K562 (cell line): ENCODE results near the gene MTSS2. TPM values are rescaled to one million over a fixed set of nuclear protein-coding genes. Genes with fewer than 3 reads are reported as not detected.

Experiments used
- ATAC-seq: fragments of 200-7000 bp; cut with Tn5 transposase; 3 replicates; pipeline ENCODE4 v1.9.1; 2020; ENCODE audit warnings: moderate library complexity
- BruUV-seq: library from RNA; stranded (reverse); fragments of 400-500 nt; replicated peaks from 2 replicates; lab custom pipeline; 2021; lab: Mats Ljungman, UMichigan
- CTCF ChIA-PET: fragments of 300-600 bp; formaldehyde crosslinking; extraction: SDS; loops from one replicate; lab custom pipeline; 2021; ENCODE audit warnings: low intra/inter-chr PET ratio; lab: Yijun Ruan, JAX
- POLR2A ChIA-PET: fragments of 300-600, 350-650 bp; sonication (Branson Sonifier 250); formaldehyde crosslinking; extraction: SDS; loops from one replicate; lab custom pipeline; 2021; ENCODE audit warnings: antibody characterized with exemption, inconsistent platforms; lab: Yijun Ruan, JAX
- DNase-seq, 4 experiments: peaks; one replicate each; pipeline versions ENCODE4 v3.0.0 to v3.0.0-alpha.2; 2011 to 2018; ENCODE audit warnings: low spot score in 3 of 4, mixed read lengths in 3 of 4; ENCODE audit errors: extremely low read depth in 1 of 4
- FAIRE-seq: peaks from 2 replicates; lab custom pipeline; 2011; peaks lifted over from hg19 to GRCh38; lab: Jason Lieb, UNC
- H2AFZ ChIP-seq: 2 replicates; pipeline ENCODE4 v1.6.0; 2011; ENCODE audit warnings: low read depth, low read length, control low read depth, inconsistent platforms
- H3K27ac ChIP-seq: fragments of 200-600 bp; 3 replicates; pipeline ENCODE4 v1.8.0; 2011; ENCODE audit warnings: low read depth, mild to moderate bottlenecking, control low read depth, inconsistent platforms, low read length, moderate library complexity, mixed read lengths; ENCODE audit errors: extremely low read depth
- H3K27me3 ChIP-seq, 2 experiments: fragments of 300-600 bp in 1 of 2; 2 replicates in 1 of 2; 3 replicates in 1 of 2; pipeline versions ENCODE4 v1.6.0 to v1.8.0; 2011; ENCODE audit warnings: inconsistent platforms in 2 of 2, low read length in 2 of 2, mild to moderate bottlenecking in 1 of 2, mixed read lengths in 1 of 2, moderate library complexity in 1 of 2; ENCODE audit not compliant: control insufficient read depth in 2 of 2, insufficient read depth in 2 of 2
- H3K36me3 ChIP-seq: fragments of 300-600 bp; 3 replicates; pipeline ENCODE4 v1.8.0; 2011; ENCODE audit warnings: mild to moderate bottlenecking, low read length, inconsistent platforms; ENCODE audit not compliant: control insufficient read depth, insufficient read depth
- H3K4me1 ChIP-seq, 2 experiments: fragments of 200-600 bp in 1 of 2; replicated peaks in 1 of 2; 2 replicates in 1 of 2; 3 replicates in 1 of 2; pipeline versions ENCODE4 v1.5.1 to v1.8.0; 2011; ENCODE audit warnings: inconsistent platforms in 2 of 2, low read length in 2 of 2, mild to moderate bottlenecking in 1 of 2, mixed read lengths in 1 of 2, moderate library complexity in 1 of 2; ENCODE audit not compliant: control insufficient read depth in 2 of 2, insufficient read depth in 2 of 2
- H3K4me2 ChIP-seq: 2 replicates; pipeline ENCODE4 v1.6.1; 2011; ENCODE audit warnings: low read length, control low read depth, inconsistent platforms, mixed read lengths; ENCODE audit not compliant: insufficient read depth
- H3K4me3 ChIP-seq: fragments of 200-600 bp; sonication (generic), shearing (Covaris generic); 2 replicates; pipeline ENCODE4 v1.5.1; 2016; ENCODE audit warnings: control low read depth, inconsistent platforms
- H3K79me2 ChIP-seq: fragments of 200-600 bp; 3 replicates; pipeline ENCODE4 v1.8.0; 2011; ENCODE audit warnings: low read length, inconsistent platforms; ENCODE audit not compliant: control insufficient read depth, insufficient read depth
- H3K9ac ChIP-seq, 2 experiments: 2 replicates each; pipeline versions ENCODE4 v1.6.0 to v1.6.1; 2011; ENCODE audit warnings: low read depth in 2 of 2, low read length in 2 of 2, control low read depth in 1 of 2, inconsistent platforms in 1 of 2, mild to moderate bottlenecking in 1 of 2, mixed read lengths in 1 of 2; ENCODE audit not compliant: insufficient read depth in 1 of 2
- H3K9me1 ChIP-seq: one replicate; pipeline ENCODE4 v1.6.0; 2011; ENCODE audit warnings: inconsistent platforms, mild to moderate bottlenecking, low read length, moderate library complexity; ENCODE audit not compliant: control insufficient read depth, insufficient read depth
- H3K9me3 ChIP-seq: replicated peaks from 2 replicates; pipeline ENCODE4 v1.5.1; 2011; ENCODE audit warnings: low read depth, low read length, inconsistent platforms; ENCODE audit not compliant: control insufficient read depth, insufficient read depth
- H4K20me1 ChIP-seq: replicated peaks from 2 replicates; pipeline ENCODE4 v1.6.1; 2011; ENCODE audit warnings: low read length, inconsistent platforms, mixed read lengths; ENCODE audit not compliant: control insufficient read depth, insufficient read depth
- ESRRB ChIP-seq: fragments of 250-450 bp; sonication (Bioruptor Pico); IDR thresholded peaks from 2 replicates; pipeline ENCODE4 v1.5.0; 2020; ENCODE audit warnings: mild to moderate bottlenecking, moderate library complexity, borderline replicate concordance
- FOS ChIP-seq: IDR thresholded peaks from 3 replicates; pipeline ENCODE4 v1.6.1; 2011; ENCODE audit not compliant: insufficient read length; ENCODE audit errors: extremely low read depth
- NCOA2 ChIP-seq, 2 experiments: fragments of 450-650 bp; IDR thresholded peaks; 2 replicates each; pipeline ENCODE4 v1.6.1; 2018; ENCODE audit warnings: mild to moderate bottlenecking in 2 of 2, moderate library complexity in 1 of 2; ENCODE audit not compliant: partially characterized antibody in 2 of 2
- NR2C1 ChIP-seq, 2 experiments: fragments of 450-650 bp; IDR thresholded peaks; 2 replicates each; pipeline ENCODE4 v1.6.1; 2017; ENCODE audit warnings: mild to moderate bottlenecking in 2 of 2, antibody characterized with exemption in 1 of 2, inconsistent platforms in 1 of 2, missing compliant biosample characterization in 1 of 2, missing genetic modification characterization in 1 of 2
- SAFB2 ChIP-seq: fragments of 200-400 bp; formaldehyde crosslinking; IDR thresholded peaks from 2 replicates; pipeline ENCODE4 v1.6.1; 2018; ENCODE audit warnings: borderline replicate concordance, low read length, low read depth, moderate library complexity; ENCODE audit not compliant: severe bottlenecking
- SRF ChIP-seq, 2 experiments: fragments of 250-450, 450-650 bp in 1 of 2; sonication (Bioruptor Pico) in 1 of 2; sonication (generic) in 1 of 2; formaldehyde crosslinking; IDR thresholded peaks; 2 replicates each; pipeline versions ENCODE4 v1.5.0 to v1.5.1; 2020 to 2022; ENCODE audit warnings: mild to moderate bottlenecking in 1 of 2, missing genetic modification reagents in 1 of 2
- WGBS: fragments of 100-300 bp; shearing (Covaris generic); methylation state at CpG from one replicate; pipeline ENCODE4 v1.1.6; 2016; ENCODE audit warnings: low coverage, mixed read lengths; ENCODE audit not compliant: insufficient coverage; ENCODE audit errors: missing lambda C conversion rate; 5-methylcytosine and 5-hydroxymethylcytosine counted together
- in situ Hi-C: fragments of 300-500 bp; cut with MboI; formaldehyde crosslinking; loops from 4 replicates; pipeline ENCODE4 v1.15.0; 2018; ENCODE audit warnings: inconsistent platforms, mixed read lengths
- intact Hi-C: fragments of 100-400 bp; cut with micrococcal nuclease; formaldehyde crosslinking; loops from 2 replicates; pipeline ENCODE4 v1.14.2; 2022
- polyA plus RNA-seq, 8 experiments: library from polyadenylated mRNA; depleted of rRNA in 4 of 8; stranded (reverse) in 5 of 8; unstranded in 3 of 8; fragments of >200 nt; fragmentation: Nextera tagmentation in 2 of 8; fragmentation: Illumina TruSeq in 1 of 8; extraction: Ambion mirVana in 2 of 8; extraction: Trizol in 1 of 8; gene quantifications; 2 replicates each; pipeline versions ENCODE4 v1.2.1 to v1.2.3, GENCODE V29; 2011 to 2014; ENCODE audit warnings: inconsistent platforms in 1 of 8, missing spikeins in 1 of 8
- total RNA-seq, 7 experiments: library from RNA; depleted of rRNA in 6 of 7; stranded (reverse); fragments of >200 nt in 6 of 7; fragmentation: Illumina TruSeq in 2 of 7; extraction: Trizol in 2 of 7; gene quantifications; 2 replicates each; pipeline versions ENCODE4 v1.2.1 to v1.2.3, GENCODE V29; 2011 to 2021; ENCODE audit warnings: low replicate concordance in 1 of 7
- TF ChIP-seq, protein P1 (sequence below): fragments of 250-450 bp; sonication (Bioruptor Pico); IDR thresholded peaks from 2 replicates; pipeline ENCODE4 v1.8.0; 2021; ENCODE audit warnings: borderline replicate concordance, mild to moderate bottlenecking, moderate library complexity; ENCODE audit not compliant: poor library complexity, severe bottlenecking
- TF ChIP-seq, protein P2 (sequence below): fragments of 450-650 bp; IDR thresholded peaks from 2 replicates; pipeline ENCODE4 v1.6.1; 2016; ENCODE audit warnings: antibody characterized with exemption
- TF ChIP-seq, protein P3 (sequence below), 2 experiments: fragments of 200-800 bp in 1 of 2; sonication (Bioruptor generic) in 1 of 2; sonication (generic) in 1 of 2; formaldehyde crosslinking in 1 of 2; IDR thresholded peaks in 1 of 2; conservative IDR thresholded peaks in 1 of 2; 2 replicates each; pipeline versions ENCODE4 v1.5.0 to v1.6.1; 2016 to 2020; ENCODE audit warnings: missing compliant biosample characterization in 1 of 2, missing genetic modification characterization in 1 of 2, missing genetic modification reagents in 1 of 2

The MTSS2 gene
- total and polyA plus RNA-seq, 9 of the 15 experiments (the other 6 are each of a cell fraction or from before 2014, with no cell fraction given), result 0.11 to 60.3 (median 16.9) TPM

DNA sequence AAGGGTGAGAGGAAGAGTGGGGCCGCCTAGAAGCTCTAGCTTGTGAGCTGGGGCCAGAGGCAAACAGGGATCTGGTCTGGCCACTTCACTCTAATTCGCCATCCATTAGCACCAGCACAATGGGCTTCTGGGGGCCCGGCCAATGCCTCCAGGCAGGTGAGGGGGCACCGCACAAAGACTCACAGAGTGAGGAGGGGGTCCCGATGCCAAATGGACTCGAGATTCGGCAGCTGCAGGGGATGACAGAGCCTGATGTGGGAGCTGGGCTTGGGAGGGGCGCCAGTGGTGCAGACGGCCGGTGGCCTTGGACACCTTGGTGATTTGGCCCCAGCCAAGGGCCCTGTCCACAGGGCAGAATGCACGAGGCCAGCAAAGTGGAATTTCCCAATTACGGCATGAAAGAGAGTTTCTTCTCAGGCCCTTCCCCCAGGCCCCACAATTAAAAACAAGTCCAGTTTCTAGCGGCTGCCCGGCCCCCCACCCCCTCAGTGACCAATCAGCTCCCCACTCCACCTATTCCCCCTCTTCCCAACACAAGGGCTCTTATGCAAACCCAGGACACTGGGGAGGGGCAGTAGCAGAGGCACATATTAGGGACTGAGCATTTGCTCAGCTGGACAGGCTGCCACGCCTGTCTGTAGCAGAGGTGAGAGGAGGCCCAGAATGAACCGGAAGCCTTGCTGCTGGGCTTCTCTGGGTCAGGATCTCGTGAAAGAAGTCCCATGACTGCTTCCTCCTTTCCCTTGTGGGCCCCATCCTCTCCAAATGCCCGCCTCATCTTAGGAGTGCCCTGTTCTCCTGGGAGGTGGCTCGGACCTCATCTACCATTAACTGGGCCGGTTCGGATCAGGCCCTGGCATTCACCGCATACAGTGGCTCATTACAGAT, 39.4 kb upstream of the MTSS2 start (continued):
- TF ChIP-seq, protein P1, sequence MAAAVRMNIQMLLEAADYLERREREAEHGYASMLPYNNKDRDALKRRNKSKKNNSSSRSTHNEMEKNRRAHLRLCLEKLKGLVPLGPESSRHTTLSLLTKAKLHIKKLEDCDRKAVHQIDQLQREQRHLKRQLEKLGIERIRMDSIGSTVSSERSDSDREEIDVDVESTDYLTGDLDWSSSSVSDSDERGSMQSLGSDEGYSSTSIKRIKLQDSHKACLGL (CRISPR knock-in tag), result no peak

DNA sequence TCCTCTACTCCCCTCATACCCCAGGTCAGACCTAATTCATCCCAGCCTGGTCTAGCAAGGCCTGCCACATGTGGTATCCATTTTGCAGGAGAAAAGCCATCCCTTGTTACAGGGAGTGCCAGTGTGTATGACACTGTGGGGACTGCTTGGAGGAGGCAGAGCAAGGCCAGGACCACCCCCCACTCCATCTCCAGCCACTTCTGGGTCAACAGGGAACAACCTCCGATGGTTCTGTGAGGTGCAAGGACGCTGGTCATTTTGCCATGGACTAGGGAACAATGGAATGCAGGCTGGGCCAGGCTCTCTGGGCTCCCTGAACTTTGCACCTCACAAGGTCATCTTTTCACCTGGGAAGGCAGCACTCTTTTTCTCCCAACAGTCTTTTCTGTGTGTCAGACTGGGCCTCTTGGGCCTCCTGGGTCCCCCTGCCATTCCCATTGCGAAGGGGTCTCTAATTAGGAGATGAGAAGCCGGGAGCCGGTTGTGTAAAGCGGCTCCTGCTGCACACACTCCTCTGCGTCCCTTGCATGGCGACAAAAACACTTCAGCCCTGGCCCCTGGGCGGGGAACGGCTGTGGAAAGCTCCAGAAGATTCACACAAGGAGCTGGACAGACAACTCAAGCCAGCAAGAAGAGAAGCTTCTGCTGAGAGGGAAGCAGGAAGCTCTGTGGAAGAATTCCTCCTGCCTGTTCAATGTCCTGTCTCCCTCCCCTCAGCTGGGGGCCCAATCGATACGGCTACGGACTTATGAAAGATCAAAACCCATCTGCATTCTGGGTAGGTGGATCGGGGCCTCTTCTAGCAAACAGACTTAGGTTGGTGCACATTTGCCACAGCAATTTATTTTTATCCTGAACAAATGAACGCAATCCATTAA, 38.5 kb upstream of the MTSS2 start:
- H3K4me2 ChIP-seq, result no peak overlapping the region
- peaks cover 24% of the 10 kb centered on the region; the same call in 2 of the 3 replicates for H3K36me3 ChIP-seq
- H3K27ac ChIP-seq, result no peak overlapping the region
- no peak overlapping the region for H3K9ac ChIP-seq
- H3K9me1 ChIP-seq, result peaks cover 2% of the 10 kb centered on the region
- no peaks in the 10 kb centered on the region for H3K9me3 ChIP-seq
- ChIA-PET CTCF (no interaction called here), POLR2A (interaction anchor here (0.7 kb wide), 2 partner anchors 14 to 22 kb away, joined by 3 read pairs; no protein-coding TSS in a partner anchor)
- no peaks in the 10 kb centered on the region for H3K27me3 ChIP-seq
- H3K4me3 ChIP-seq, result no peak overlapping the region
- BruUV-seq, result no TSS peak
- in situ Hi-C loops, result no loop called here
- H3K79me2 ChIP-seq, result no peaks in the 10 kb centered on the region
- ATAC-seq (no peak), FAIRE-seq (no peak), DNase-seq (no peak)
- 83% methylated on average over 14 of the region's 15 CpGs for WGBS
- peaks cover 8 to 25% of the 10 kb centered on the region in 2 experiments; a peak in 4 of 5 replicates for H3K4me1 ChIP-seq
- no peak overlapping the region for H2AFZ ChIP-seq
- intact Hi-C loops, result no loop called here
- H4K20me1 ChIP-seq, result no peaks in the 10 kb centered on the region
- TF ChIP-seq FOS (no peak), NR2C1 (IDR thresholded peaks at IDR 0.05) (no peak), NR2C1 (tag; IDR thresholded peaks at IDR 0.05) (no peak), SRF (CRISPR knock-in tag; IDR thresholded peaks at IDR 0.05) (no peak), SAFB2 (no peak), NCOA2 (IDR thresholded peaks at IDR 0.05; ENCODE audit: partially characterized antibody in 2 of 2) (no peak), ESRRB (CRISPR knock-in tag) (no peak)
- TF ChIP-seq, protein P2, sequence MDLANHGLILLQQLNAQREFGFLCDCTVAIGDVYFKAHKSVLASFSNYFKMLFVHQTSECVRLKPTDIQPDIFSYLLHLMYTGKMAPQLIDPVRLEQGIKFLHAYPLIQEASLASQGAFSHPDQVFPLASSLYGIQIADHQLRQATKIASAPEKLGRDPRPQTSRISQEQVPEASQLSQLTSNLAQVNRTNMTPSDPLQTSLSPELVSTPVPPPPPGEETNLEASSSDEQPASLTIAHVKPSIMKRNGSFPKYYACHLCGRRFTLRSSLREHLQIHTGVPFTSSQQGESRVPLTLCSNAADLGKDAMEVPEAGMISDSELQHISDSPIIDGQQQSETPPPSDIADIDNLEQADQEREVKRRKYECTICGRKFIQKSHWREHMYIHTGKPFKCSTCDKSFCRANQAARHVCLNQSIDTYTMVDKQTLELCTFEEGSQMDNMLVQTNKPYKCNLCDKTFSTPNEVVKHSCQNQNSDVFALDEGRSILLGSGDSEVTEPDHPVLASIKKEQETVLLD, result no peak
- TF ChIP-seq, protein P3, sequence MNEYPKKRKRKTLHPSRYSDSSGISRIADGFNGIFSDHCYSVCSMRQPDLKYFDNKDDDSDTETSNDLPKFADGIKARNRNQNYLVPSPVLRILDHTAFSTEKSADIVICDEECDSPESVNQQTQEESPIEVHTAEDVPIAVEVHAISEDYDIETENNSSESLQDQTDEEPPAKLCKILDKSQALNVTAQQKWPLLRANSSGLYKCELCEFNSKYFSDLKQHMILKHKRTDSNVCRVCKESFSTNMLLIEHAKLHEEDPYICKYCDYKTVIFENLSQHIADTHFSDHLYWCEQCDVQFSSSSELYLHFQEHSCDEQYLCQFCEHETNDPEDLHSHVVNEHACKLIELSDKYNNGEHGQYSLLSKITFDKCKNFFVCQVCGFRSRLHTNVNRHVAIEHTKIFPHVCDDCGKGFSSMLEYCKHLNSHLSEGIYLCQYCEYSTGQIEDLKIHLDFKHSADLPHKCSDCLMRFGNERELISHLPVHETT (CRISPR knock-in tag; conservative IDR thresholded peaks at IDR 0.05 in 1 of 2, IDR thresholded peaks at IDR 0.05 in 1 of 2), result no peak
